Mucosa of descending colon (tissue), 3 donors: ENCODE measurements around the gene TOP1. TPM values are rescaled to one million over a fixed set of nuclear protein-coding genes. Genes with fewer than 3 reads are reported as not detected.
A peak's percentile ranks its signal among the peaks of the same experiment; 100 is the strongest.

Experiments
- ATAC-seq: fragments of 200-7000 bp; cut with Tn5 transposase; one replicate; pipeline ENCODE4 v1.9.1; 2020; ENCODE audit warnings: mild to moderate bottlenecking, moderate library complexity
- DNase-seq, 3 donors: peaks; one replicate each; pipeline ENCODE4 v3.0.0-alpha.2; 2020
- H3K36me3 ChIP-seq: fragments of 200-600 bp; one replicate; pipeline ENCODE4 v1.8.0; 2021; ENCODE audit warnings: low read depth, mild to moderate bottlenecking
- H3K4me1 ChIP-seq: fragments of 200-600 bp; one replicate; pipeline ENCODE4 v1.8.0; 2021; ENCODE audit warnings: low read depth, mild to moderate bottlenecking
- H3K4me3 ChIP-seq: fragments of 200-600 bp; one replicate; pipeline ENCODE4 v1.8.0; 2021; ENCODE audit warnings: mild to moderate bottlenecking
- H3K9me3 ChIP-seq: fragments of 200-600 bp; one replicate; pipeline ENCODE4 v1.8.0; 2021; ENCODE audit warnings: mild to moderate bottlenecking
- intact Hi-C, 2 donors: fragments of 100-400 bp; cut with DNase I in 1 of 2; cut with micrococcal nuclease in 1 of 2; formaldehyde crosslinking; loops; one replicate each; pipeline versions ENCODE4 v1.11.0 to v1.11.1; 2022; cut with DNase I, micrococcal nuclease
- total RNA-seq, 3 donors: library from RNA; stranded (reverse); fragmentation: NEBNext Ultra II Directional in 2 of 3; extraction: Animal tissue kit (Norgen Biotek cat#: 25700) in 2 of 3; gene quantifications; one replicate each; pipeline versions ENCODE4 v1.2.1 to v1.2.4, GENCODE V29; 2021 to 2023
- TF ChIP-seq, protein P1 (sequence below): fragments of 200-600 bp; IDR thresholded peaks from one replicate; pipeline ENCODE4 v1.8.0; 2022; ENCODE audit warnings: antibody characterized with exemption, mild to moderate bottlenecking
- donor health status: DM: no; HTN: no; CAD: no; lungs with moderate emphysema.
- donor health status: DM: no; HTN: no; CAD: no.
- donor health status: DM: no; HTN: yes; CAD: no.

TOP1 gene
- total RNA-seq, 3 donors from 2014 or later: 51.8 to 60.0 (median 57.7) TPM

GRCh38 chr20:41027366-41027765 lies 1.3 kb upstream of the TOP1 start:
- H3K4me3 ChIP-seq: no peak overlapping the region
- H3K36me3 ChIP-seq: peaks cover 4% of the 10 kb centered on the region
- intact Hi-C loops: no loop called here
- ATAC-seq (no peak), DNase-seq (no peak)
- TF ChIP-seq, protein P1, sequence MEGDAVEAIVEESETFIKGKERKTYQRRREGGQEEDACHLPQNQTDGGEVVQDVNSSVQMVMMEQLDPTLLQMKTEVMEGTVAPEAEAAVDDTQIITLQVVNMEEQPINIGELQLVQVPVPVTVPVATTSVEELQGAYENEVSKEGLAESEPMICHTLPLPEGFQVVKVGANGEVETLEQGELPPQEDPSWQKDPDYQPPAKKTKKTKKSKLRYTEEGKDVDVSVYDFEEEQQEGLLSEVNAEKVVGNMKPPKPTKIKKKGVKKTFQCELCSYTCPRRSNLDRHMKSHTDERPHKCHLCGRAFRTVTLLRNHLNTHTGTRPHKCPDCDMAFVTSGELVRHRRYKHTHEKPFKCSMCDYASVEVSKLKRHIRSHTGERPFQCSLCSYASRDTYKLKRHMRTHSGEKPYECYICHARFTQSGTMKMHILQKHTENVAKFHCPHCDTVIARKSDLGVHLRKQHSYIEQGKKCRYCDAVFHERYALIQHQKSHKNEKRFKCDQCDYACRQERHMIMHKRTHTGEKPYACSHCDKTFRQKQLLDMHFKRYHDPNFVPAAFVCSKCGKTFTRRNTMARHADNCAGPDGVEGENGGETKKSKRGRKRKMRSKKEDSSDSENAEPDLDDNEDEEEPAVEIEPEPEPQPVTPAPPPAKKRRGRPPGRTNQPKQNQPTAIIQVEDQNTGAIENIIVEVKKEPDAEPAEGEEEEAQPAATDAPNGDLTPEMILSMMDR: no peak
- H3K9me3 ChIP-seq: no peaks in the 10 kb centered on the region
- peaks cover 26% of the 10 kb centered on the region for H3K4me1 ChIP-seq

DNA sequence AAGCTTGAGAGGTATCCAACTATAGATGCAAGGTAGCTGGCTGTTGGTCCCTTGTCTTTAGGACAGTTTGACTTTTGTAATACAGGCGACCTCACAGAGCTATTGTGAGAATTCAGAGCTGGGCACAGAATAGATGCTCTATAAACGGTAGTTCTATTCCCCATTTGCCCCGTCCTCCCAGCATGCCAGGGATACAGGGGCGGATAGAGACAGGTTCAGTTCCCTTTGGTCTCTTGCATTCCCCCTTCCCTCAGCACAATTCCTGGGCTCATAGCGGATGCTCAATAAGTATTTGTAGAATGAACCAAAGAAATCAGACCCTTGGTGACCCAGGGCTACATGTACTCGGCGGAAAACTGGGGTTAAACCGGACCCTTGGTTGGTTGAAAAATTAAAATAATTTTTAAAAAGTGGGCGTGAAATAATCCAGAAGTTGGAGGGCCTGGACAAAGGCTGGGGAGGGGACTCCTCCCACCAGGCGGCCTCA lies 707 bp upstream of the TOP1 start:
- H3K36me3 ChIP-seq: peaks cover 4% of the 10 kb centered on the region
- DNase-seq (no peak), ATAC-seq (no peak)
- H3K9me3 ChIP-seq: no peaks in the 10 kb centered on the region
- peak overlapping the region; percentile 86 for H3K4me3 ChIP-seq
- intact Hi-C loops: no loop called here
- TF ChIP-seq, protein P1: no peak
- H3K4me1 ChIP-seq: peaks cover 29% of the 10 kb centered on the region

GRCh38 chr20:41029150-41029901 lies 704 bp downstream of the TOP1 start:
- Histone ChIP-seq H3K4me1 (peaks cover 37% of the 10 kb centered on the region), H3K9me3 (no peaks in the 10 kb centered on the region), H3K36me3 (peaks cover 4% of the 10 kb centered on the region), H3K4me3 (peak overlapping the region; percentile 86)
- TF ChIP-seq, protein P1: no peak
- intact Hi-C loops: no loop called here
- peak; percentile 55 for ATAC-seq
- DNase-seq: peak; percentile 39 to 69 (median 66)

GRCh38 chr20:41030061-41030460 lies 1.4 kb downstream of the TOP1 start:
- H3K4me3 ChIP-seq: peak overlapping the region; percentile 86
- DNase-seq (no peak), ATAC-seq (no peak)
- no peaks in the 10 kb centered on the region for H3K9me3 ChIP-seq
- H3K4me1 ChIP-seq: peaks cover 40% of the 10 kb centered on the region
- intact Hi-C loops: no loop called here
- TF ChIP-seq, protein P1: no peak
- H3K36me3 ChIP-seq: peaks cover 4% of the 10 kb centered on the region

DNA sequence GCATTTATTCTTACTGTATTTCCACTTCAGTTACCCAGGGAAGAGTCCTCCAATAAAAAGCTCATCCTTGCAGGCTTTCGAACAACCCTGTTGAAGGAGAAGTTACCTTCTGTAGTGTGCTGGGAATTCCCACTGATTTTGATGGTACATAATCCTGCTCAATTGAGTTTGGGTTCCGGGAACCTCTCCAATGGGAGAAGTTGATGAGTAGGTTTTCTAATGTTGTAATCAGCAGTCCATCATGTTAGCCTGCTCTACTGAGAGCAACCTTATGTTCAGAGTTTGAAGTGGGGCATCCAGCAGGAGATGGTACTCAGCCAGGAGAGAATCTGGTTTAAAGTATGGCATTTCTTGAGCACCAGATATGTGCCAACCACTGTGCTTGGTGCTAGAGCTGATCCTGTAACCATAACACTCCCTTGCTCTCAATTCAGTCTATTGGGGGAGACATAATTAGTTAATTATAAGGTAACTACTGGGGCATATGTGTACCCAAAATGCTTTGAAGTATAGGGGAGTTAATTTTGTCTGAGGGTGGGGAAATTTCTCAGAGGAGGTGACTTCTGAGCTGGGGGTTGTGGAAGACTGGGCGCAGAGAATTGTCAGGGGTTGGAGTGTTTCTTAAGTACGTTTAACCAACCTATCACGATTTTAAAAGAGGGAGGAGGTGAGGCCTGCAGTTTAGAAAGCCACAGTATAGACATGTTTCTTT lies 2.1 kb downstream of the TOP1 start:
- TF ChIP-seq, protein P1: no peak
- no peak overlapping the region for H3K4me3 ChIP-seq
- H3K9me3 ChIP-seq: no peaks in the 10 kb centered on the region
- intact Hi-C loops: no loop called here
- ATAC-seq (no peak), DNase-seq (no peak)
- H3K36me3 ChIP-seq: peaks cover 4% of the 10 kb centered on the region
- peaks cover 40% of the 10 kb centered on the region for H3K4me1 ChIP-seq
